Epithelial cell of esophagus (primary cell): Measurements from ENCODE around the gene AIG1.

Source experiments
- DNase-seq: peaks from one replicate; pipeline ENCODE4 v3.0.0; 2010; ENCODE audit warnings: low read depth
- H3K4me3 ChIP-seq: 2 replicates; pipeline ENCODE4 v1.5.1; 2011; ENCODE audit warnings: mild to moderate bottlenecking, low read length, control low read depth
- TF ChIP-seq, protein P1 (sequence below): IDR thresholded peaks from 2 replicates; pipeline ENCODE4 v1.5.1; 2011; ENCODE audit warnings: low read depth, mild to moderate bottlenecking, low read length, control low read depth, inconsistent platforms; ENCODE audit not compliant: insufficient read depth; ENCODE audit errors: missing control alignments

Gene AIG1

GRCh38 chr6:143125455-143125854 lies 64.8 kb downstream of the AIG1 start:
- H3K4me3 ChIP-seq, result no peak overlapping the region
- TF ChIP-seq, protein P1, sequence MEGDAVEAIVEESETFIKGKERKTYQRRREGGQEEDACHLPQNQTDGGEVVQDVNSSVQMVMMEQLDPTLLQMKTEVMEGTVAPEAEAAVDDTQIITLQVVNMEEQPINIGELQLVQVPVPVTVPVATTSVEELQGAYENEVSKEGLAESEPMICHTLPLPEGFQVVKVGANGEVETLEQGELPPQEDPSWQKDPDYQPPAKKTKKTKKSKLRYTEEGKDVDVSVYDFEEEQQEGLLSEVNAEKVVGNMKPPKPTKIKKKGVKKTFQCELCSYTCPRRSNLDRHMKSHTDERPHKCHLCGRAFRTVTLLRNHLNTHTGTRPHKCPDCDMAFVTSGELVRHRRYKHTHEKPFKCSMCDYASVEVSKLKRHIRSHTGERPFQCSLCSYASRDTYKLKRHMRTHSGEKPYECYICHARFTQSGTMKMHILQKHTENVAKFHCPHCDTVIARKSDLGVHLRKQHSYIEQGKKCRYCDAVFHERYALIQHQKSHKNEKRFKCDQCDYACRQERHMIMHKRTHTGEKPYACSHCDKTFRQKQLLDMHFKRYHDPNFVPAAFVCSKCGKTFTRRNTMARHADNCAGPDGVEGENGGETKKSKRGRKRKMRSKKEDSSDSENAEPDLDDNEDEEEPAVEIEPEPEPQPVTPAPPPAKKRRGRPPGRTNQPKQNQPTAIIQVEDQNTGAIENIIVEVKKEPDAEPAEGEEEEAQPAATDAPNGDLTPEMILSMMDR, result no peak
- DNase-seq, result no peak

GRCh38 chr6:143125864-143126573 lies 65.3 kb downstream of the AIG1 start:
- TF ChIP-seq, protein P1, result no peak
- DNase-seq, result no peak
- no peak overlapping the region for H3K4me3 ChIP-seq

DNA sequence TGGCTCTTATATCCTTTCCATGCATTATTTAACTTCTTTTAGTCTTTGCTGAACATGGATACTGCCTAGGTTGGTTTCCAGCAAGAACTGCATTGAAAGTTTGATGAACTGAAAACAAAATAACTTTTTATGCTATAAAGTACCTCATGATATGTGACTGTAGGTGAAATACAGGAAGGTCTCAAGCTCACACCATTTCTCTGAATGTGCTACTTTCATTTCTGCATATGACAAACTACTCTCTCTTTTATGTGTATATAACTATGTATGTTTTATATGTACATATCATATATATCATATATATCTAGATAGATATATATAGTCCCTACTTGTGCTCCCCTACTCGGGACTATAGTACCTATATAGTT lies 65.9 kb downstream of the AIG1 start:
- DNase-seq, result no peak
- TF ChIP-seq, protein P1, result no peak
- no peak overlapping the region for H3K4me3 ChIP-seq

DNA sequence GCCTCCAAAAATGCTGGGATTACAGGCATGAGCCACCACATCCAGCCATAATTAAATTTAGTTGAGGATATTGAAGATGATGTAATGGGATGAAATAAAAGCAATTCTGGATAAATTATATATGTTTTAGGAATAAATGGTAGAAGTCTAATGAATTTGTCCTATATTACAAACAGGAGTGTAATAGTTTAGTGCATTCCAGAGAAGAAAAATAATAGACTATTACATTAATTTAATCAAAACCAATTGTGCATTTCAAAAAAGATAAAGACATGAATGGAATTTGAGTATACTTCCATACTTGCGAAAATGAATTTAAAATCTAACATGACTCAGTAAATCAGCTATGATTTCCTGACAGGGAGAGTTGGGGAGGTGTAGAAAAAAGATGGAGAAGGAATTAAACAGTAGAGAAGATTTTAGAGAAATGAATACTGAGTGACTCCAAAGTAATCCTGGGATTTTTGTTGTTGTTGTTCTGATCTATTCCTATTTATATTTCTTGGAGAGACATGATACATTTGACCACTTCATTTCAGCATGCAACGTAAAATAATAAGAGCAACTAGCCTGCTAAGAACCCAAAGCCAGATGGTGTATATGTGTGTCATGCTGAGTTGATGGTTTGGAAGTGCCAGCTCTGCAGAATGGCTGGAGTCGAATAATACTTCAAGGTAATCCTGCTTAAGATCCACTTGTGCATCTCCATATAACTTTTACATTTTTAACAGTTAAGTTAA lies 67.4 kb downstream of the AIG1 start:
- TF ChIP-seq, protein P1, result no peak
- H3K4me3 ChIP-seq, result no peak overlapping the region
- DNase-seq, result no peak

DNA sequence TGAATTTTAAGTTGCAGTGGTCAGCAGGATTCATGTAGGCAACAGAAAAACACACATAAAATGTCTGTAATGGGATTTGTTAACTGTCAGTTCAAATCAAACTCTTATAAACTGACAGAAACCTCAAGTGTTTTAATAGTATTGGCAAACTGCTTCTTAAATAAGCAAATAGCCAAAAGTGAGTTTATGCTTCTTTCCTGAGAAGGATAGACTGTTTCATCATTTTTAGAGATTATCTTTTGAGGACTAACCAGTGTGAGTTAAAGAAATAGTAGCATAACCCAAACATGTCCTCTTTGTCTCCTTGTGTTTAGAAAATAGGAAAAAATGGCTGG lies 68.0 kb downstream of the AIG1 start:
- TF ChIP-seq, protein P1, result no peak
- no peak for DNase-seq
- H3K4me3 ChIP-seq, result no peak overlapping the region

DNA sequence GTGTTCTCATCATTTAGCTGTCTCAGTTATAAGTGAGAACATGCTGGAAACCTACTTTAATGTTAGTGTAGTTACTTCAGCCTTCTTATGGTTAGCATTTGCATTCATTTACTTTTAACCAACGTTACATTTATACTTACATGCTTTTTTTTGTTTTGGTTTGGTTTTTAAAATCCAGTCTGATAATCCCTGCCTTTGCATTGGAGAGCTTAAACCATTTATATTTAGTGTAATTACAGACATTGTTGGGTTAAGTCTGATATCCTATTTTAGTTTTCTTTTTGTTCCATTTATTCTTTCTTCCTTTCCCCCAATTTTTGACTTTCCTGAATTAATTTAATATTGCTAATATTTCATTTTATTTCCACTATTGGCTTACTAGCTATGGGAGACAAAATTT lies 70.2 kb downstream of the AIG1 start:
- DNase-seq, result no peak
- no peak overlapping the region for H3K4me3 ChIP-seq
- TF ChIP-seq, protein P1, result no peak

DNA sequence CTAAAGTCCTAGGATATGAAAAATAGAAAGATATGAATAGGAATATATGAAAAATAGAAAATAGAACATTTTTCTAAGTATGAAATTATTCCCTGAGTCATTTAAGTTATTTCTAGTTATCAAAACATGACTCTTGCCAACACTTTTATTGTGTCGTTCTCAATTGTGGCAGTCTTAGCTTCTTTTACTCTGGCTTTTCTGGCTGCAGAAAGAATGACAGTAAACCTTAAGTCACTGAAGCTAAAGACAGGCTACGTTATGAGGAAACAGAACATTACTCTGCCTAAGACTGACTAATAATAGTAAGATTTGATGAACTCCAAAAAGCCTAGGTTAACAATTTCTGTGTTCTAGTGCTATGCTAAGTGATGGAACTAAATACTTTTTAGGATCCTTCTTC lies 74.6 kb downstream of the AIG1 start:
- no peak for DNase-seq
- H3K4me3 ChIP-seq, result no peak overlapping the region
- TF ChIP-seq, protein P1, result no peak
